Retinal pigment epithelial cell (primary cell): ENCODE measurements around the gene EXOC1.

Experiments
- DNase-seq: peaks from one replicate; pipeline ENCODE4 v3.0.0-alpha.2; 2010; ENCODE audit warnings: low read depth
- H3K4me3 ChIP-seq: 2 replicates; pipeline ENCODE4 v1.5.1; 2011; ENCODE audit warnings: mild to moderate bottlenecking, low read length, control low read depth, moderate library complexity
- TF ChIP-seq, protein P1 (sequence below): conservative IDR thresholded peaks from 2 replicates; pipeline ENCODE4 v1.5.1; 2011; ENCODE audit warnings: low read depth, low read length, control low read depth, inconsistent platforms

Gene EXOC1

DNA sequence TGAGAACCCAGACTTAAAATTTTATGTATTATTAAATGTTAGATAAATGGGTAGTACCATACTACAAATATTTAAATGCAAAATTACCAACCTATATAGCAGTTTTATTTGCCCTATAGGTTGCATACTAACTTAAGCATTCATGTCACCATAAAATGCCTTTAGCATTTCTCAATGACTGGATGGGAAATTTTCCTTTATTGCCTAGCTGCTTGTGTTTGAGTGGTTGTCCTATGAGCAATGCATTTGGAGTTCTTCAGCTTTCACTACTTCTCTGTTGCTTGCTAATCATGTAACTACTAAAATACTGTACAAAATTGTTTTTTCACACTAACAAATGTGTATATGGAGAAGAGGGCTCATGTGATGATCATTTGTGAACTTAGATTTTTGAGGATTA is 51.1 kb downstream of the EXOC1 start:
- DNase-seq = no peak
- no peak overlapping the region for H3K4me3 ChIP-seq
- TF ChIP-seq, protein P1, sequence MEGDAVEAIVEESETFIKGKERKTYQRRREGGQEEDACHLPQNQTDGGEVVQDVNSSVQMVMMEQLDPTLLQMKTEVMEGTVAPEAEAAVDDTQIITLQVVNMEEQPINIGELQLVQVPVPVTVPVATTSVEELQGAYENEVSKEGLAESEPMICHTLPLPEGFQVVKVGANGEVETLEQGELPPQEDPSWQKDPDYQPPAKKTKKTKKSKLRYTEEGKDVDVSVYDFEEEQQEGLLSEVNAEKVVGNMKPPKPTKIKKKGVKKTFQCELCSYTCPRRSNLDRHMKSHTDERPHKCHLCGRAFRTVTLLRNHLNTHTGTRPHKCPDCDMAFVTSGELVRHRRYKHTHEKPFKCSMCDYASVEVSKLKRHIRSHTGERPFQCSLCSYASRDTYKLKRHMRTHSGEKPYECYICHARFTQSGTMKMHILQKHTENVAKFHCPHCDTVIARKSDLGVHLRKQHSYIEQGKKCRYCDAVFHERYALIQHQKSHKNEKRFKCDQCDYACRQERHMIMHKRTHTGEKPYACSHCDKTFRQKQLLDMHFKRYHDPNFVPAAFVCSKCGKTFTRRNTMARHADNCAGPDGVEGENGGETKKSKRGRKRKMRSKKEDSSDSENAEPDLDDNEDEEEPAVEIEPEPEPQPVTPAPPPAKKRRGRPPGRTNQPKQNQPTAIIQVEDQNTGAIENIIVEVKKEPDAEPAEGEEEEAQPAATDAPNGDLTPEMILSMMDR = no peak

DNA sequence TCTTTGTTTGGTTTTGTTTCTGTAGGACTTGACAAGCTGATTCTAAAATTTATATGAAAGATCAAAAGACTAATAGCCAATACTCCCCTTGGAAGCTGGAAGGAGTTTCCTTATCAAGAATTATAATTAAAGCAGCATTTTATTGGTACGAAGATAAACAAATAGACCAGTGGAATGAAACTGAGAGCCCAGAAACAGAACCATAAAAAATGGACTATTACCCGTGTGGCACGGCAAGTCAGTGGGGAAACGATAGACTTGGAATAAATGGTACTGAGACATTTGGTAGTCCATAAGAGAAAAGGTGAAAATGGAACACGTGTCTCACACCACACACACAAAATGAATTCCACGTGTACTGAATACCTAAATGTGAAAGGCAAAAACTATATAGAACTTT is 52.9 kb downstream of the EXOC1 start:
- DNase-seq = no peak

DNA sequence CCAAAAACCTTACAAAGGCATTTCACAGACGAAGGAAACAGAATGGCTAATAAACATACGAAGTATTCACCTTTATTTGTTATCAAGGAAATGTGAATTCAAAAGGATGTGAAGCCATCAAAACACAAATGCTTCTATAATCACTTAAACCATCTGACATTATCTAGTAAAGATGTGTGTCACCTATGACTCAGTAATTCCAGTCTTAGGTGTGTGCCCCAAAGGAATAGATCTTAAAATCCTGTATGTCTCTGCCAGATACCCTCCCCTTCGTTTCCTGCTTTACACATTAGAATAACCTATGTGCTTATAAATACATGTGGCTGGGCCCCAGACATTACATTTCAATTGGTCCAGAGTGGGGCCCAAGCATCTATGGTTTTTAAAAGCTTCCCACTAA is 53.5 kb downstream of the EXOC1 start:
- DNase-seq = no peak
- no peak overlapping the region for H3K4me3 ChIP-seq
- TF ChIP-seq, protein P1 = no peak

More for the DNA sequence above, 52.9 kb downstream of the EXOC1 start:
- H3K4me3 ChIP-seq = no peak overlapping the region
- TF ChIP-seq, protein P1 = no peak

DNA sequence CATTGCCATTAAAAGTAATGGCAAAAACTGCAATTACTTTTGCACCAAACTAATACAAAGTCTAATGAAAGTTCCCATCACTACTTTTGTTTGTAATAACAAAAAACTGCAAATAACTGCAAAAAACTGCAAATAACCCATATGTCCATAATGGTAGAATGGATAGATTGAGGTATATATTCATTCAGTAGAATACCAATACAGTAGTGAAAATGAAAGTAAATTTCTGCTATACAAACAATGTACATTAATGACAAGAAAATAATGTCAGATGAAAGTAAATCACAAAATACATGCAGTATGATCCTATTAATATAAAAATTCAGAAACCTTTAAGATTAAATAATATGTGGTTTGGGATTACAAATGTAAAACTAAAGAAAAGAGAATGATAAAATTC is 54.0 kb downstream of the EXOC1 start:
- H3K4me3 ChIP-seq = no peak overlapping the region
- no peak for DNase-seq
- TF ChIP-seq, protein P1 = no peak

DNA sequence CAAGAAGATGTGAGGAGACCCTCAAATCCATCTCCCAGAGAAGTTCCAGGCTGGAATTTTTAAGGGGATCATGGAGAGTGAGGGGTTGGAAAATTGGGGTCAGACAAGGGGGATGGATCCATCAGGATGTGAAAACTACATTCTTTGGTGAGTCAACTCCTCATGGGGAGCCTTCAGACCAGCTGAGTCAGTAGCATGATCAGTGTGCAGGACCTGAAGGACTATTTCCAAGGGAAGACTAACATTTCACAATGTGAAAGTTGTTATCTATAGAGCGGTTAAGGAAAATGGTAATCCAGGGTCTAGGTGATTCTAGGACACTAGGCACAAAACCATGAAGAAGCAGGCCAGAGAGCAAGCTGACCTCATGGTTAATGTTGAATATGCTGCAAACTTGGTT is 56.7 kb downstream of the EXOC1 start:
- TF ChIP-seq, protein P1 = no peak
- DNase-seq = no peak
- H3K4me3 ChIP-seq = no peak overlapping the region

DNA sequence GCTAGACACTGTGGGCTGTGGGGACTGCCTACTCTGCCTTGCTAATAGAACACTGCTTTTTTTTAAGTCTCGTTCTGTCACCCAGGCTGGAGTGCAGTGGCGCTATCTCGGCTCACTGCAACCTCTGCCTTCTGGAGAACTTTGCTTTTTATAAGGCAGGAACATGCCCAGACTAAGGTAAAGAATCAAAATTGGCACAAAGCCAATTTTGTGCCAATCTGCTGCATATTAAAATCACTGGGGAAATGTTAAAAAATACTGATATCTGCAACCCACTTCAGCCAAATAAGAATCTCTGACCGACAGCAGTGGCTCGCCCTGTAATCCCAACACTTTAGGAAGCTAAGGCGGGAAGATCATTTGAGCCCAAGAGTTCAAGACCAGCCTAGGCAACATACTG is 58.8 kb downstream of the EXOC1 start:
- H3K4me3 ChIP-seq = no peak overlapping the region
- TF ChIP-seq, protein P1 = no peak
- DNase-seq = no peak

DNA sequence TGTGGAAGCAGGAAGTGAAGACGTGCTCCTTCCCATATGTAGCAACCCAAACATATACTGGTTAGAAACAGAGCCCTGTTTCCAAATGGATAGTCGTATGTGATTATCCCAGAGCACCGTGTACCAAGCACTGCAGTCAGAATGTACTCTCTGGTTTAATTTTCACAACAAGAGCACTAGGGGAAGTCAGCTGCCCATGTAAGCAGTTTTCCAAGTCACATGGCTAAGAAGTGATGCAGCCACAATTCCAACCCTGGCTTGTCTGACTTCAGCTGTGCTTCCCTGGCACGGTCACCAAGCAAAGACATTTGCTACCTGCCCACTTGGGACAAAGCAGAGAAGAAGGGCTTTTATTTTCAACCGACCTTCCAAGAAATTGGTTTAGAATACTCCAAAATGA is 67.1 kb downstream of the EXOC1 start:
- DNase-seq = peak; percentile 71
- TF ChIP-seq, protein P1 = no peak

More for the DNA sequence above, 67.1 kb downstream of the EXOC1 start:
- no peak overlapping the region for H3K4me3 ChIP-seq
